Sigmoid colon (tissue), 4 donors: ENCODE measurements around the gene SLC6A5.

Experiments used
- CTCF ChIP-seq, 4 experiments: fragments of 450-650 bp in 3 of 4; fragments of 200-600 bp in 1 of 4; IDR thresholded peaks; one replicate each; pipeline ENCODE4 v1.5.1; 2016 to 2019; ENCODE audit warnings: antibody characterized with exemption in 4 of 4, mild to moderate bottlenecking in 3 of 4, moderate library complexity in 2 of 4
- EP300 ChIP-seq, 4 donors: sonication (generic); formaldehyde crosslinking; IDR thresholded peaks; one replicate each; pipeline ENCODE4 v1.6.1; 2017; ENCODE audit warnings: antibody characterized with exemption in 4 of 4
- POLR2A ChIP-seq, 2 donors: fragments of 450-650 bp; IDR thresholded peaks; one replicate each; pipeline ENCODE4 v1.6.1; 2016; ENCODE audit warnings: antibody characterized with exemption in 2 of 2, mild to moderate bottlenecking in 2 of 2, moderate library complexity in 2 of 2

DNA sequence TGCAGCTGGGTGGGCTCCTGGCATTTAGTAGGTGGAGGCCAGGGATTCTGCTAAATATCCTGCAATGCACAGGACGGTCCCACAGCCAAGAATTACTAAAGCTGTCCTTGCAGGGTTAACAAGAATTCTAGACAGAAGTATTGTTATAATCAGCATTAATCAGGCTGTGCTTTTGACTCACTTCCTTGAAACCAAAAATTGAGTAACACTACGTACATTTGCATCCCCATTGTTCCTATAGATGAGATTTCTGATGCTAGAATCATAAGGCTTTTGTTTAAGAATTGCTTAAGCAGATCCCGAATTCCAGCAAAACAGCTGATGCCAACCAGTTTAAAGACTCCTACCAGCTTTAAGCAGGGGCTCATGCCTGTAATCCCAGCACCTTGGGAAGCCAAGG lies 11.4 kb downstream of the SLC6A5 start:
- TF ChIP-seq CTCF (IDR thresholded peaks at IDR 0.05) = no peak
- no peak for TF ChIP-seq POLR2A (IDR thresholded peaks at IDR 0.05)
- no peak for TF ChIP-seq EP300 (IDR thresholded peaks at IDR 0.05)
